ENCODE measurements around the gene MAP3K5.
"Not testable (repeated sequence)": the region's sequence is repeated elsewhere in the genome, so short reads cannot be mapped to it uniquely, and the experiment has no call there.

The MAP3K5 gene

DNA sequence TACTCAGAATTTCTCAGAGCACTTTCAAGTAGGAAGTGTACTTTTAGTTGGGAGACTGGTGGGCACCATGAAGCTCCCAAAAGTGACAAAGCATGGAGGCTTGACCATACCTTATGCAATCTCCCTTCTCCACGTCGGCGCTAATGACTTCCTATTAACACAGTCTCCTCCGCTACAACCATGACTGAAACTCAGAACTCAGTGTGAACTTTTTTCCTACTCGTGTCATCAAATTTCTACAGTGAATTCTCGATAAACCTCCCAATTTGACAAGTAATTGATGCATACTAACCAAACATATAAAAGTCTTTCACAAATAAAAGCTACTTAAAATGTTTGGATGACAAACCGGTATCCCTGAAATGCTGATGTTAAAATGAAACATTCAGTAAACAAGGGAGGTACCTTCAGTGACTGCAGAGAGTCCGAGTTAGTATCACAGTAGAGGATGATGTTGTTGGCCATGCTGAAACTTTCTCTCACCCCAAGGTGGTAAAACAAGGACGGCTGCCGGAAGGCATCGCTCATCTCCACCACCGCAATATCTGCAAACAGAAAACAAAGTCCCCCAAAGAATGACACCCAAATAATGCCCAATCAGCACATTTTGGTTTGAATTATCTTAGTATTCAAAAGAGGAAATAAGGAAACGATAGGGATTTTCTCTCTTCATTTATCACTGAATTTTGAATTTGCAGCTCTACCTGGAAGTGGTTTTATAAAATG lies 72.1 kb downstream of the MAP3K5 start:
- Histone ChIP-seq H3K9ac (ENCODE audit: low read depth, low read length) (no peak overlapping the region), H3K4me1 (ENCODE audit: insufficient read depth, low read length) (peaks cover 13% of the 10 kb centered on the region), H3K9me3 (ENCODE audit: control insufficient read depth, insufficient read depth, low read length) (no peaks in the 10 kb centered on the region), H3K36me3 (ENCODE audit: insufficient read depth, low read length) (no peaks in the 10 kb centered on the region)

DNA sequence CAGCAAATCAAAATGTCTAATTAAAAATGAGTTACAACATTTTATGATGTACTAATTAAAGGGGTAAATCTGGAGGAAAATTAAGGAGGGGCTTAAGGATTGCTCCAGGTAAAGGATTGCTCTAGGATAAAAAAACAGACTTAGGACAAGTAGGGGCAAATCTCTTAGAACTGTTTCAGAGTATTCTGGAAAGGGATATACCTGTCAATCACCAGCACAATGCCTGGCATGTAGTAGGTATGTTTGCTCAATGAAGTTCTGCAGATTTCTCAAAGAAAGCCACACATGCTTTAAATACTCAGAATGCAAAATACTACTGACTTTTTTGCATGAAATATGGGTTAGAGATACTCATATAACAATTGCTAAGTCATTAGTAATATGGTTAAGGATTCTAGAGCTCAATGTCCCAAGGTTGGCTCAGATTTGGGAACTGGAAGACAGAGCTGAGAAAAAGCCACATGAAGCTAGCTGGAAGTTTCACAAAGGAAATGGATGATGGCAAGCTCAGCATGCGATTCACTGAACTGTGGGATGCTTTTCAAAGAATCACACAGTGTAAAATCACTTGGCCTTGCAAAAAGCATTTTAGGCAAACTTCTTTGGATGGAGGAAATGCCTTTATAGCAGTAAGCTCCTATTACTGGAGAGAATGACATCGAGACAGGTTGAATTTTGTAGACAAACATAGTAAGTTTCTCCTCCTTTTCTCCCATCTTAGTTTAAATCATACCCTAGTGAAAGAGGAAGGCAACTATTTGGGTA lies 72.8 kb downstream of the MAP3K5 start:
- no peak overlapping the region for H3K9ac ChIP-seq (ENCODE audit: low read depth, low read length)
- no peaks in the 10 kb centered on the region for H3K9me3 ChIP-seq (ENCODE audit: control insufficient read depth, insufficient read depth, low read length)
- peaks cover 13% of the 10 kb centered on the region for H3K4me1 ChIP-seq (ENCODE audit: insufficient read depth, low read length)
- no peaks in the 10 kb centered on the region for H3K36me3 ChIP-seq (ENCODE audit: insufficient read depth, low read length)

DNA sequence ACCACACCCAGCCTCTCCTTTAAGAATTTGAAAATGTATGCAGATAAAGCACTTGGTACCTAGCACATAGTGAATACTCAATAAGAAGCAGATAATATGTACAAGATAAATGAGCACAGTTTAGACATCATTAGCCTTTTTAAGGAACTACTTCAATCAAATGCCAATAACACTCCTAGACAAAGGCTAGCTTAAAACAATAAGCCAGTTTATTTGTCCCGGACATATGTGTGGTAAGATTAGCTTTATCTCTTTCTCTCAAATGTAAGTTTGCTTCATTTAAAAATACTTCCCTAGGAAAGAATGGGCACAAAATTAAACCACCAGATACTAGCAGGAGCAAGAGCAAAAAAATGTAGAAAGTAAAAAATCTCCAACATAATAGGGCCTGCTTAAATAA lies 73.8 kb downstream of the MAP3K5 start:
- H3K4me1 ChIP-seq (ENCODE audit: insufficient read depth, low read length) = peaks cover 13% of the 10 kb centered on the region
- no peaks in the 10 kb centered on the region for H3K36me3 ChIP-seq (ENCODE audit: insufficient read depth, low read length)
- no peaks in the 10 kb centered on the region for H3K9me3 ChIP-seq (ENCODE audit: control insufficient read depth, insufficient read depth, low read length)
- no peak overlapping the region for H3K9ac ChIP-seq (ENCODE audit: low read depth, low read length)

DNA sequence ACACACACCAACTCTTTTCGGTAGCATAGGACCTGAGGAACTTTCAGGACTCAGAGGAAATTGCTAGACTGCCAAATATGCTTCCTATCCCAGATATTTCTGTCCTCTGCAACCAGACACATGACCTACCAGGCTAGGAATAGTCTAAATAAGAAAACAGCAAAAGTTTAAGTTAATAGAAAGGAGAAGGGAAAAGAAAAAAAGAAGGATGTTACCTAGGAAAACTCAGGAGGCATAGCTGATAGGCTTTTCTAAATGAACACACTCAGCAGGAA lies 74.6 kb downstream of the MAP3K5 start:
- Histone ChIP-seq H3K4me1 (ENCODE audit: insufficient read depth, low read length) (peaks cover 13% of the 10 kb centered on the region), H3K9me3 (ENCODE audit: control insufficient read depth, insufficient read depth, low read length) (no peaks in the 10 kb centered on the region), H3K9ac (ENCODE audit: low read depth, low read length) (no peak overlapping the region)

DNA sequence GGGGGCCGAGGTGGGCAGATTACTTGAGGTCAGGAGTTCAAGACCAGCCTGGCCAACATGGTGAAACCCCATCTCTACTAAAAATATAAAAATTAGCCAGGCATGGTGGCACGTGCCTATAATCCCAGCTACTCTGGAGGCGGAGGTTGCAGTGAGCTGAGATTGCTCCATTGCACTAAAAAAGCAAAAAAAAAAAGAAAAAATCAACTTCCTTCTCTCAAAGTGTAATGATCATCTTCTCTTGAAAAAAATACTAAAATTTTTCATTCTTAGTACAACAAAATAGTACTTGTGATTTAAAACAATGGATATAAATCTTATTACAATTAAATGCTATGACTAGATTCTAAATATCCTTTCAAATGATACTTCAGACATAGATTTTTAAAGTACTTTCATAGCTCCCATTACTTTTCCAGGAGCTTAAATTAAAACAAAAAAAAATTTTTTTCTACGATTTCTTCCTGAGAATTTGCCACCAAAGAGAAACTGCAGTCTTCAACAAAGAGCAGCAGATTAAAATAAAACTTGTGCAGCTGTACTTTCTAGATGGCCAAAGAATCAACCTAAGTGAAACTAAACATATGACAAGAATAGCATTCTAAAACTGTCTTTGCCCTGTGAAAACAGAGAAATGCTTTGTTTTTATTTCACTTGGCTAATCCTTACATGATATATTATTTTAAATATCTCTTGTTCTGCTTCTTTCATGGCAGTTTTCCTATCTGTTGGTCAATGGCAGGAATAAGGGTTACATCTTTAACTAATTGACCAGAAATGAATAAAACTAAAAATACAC lies 75.2 kb downstream of the MAP3K5 start:
- H3K36me3 ChIP-seq (ENCODE audit: insufficient read depth, low read length) = no peaks in the 10 kb centered on the region
- peaks cover 13% of the 10 kb centered on the region for H3K4me1 ChIP-seq (ENCODE audit: insufficient read depth, low read length)
- no peaks in the 10 kb centered on the region for H3K9me3 ChIP-seq (ENCODE audit: control insufficient read depth, insufficient read depth, low read length)
- no peak overlapping the region for H3K9ac ChIP-seq (ENCODE audit: low read depth, low read length)

More for the DNA sequence above, 74.6 kb downstream of the MAP3K5 start:
- no peaks in the 10 kb centered on the region for H3K36me3 ChIP-seq (ENCODE audit: insufficient read depth, low read length)

DNA sequence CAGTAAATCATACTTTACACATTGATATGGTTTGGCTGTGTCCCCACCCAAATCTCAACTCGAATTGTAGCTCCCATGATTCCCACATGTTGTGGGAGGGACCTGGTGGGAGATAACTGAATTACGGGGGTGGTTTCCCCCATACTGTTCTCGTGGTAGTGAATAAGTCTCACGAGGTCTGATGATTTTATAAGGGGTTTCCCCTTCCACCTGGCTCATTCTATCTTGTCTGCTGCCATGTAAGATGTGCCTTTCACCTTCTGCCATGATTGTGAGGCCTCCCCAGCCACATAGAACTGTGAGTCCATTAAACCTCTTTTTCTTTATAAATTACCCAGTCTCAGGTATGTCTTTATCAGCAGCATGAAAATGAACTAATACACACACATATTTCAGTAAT lies 79.6 kb downstream of the MAP3K5 start:
- H3K9ac ChIP-seq (ENCODE audit: low read depth, low read length); H3K9me3 ChIP-seq (ENCODE audit: control insufficient read depth, insufficient read depth, low read length); H3K4me1 ChIP-seq (ENCODE audit: insufficient read depth, low read length); H3K36me3 ChIP-seq (ENCODE audit: insufficient read depth, low read length): not testable (repeated sequence)

DNA sequence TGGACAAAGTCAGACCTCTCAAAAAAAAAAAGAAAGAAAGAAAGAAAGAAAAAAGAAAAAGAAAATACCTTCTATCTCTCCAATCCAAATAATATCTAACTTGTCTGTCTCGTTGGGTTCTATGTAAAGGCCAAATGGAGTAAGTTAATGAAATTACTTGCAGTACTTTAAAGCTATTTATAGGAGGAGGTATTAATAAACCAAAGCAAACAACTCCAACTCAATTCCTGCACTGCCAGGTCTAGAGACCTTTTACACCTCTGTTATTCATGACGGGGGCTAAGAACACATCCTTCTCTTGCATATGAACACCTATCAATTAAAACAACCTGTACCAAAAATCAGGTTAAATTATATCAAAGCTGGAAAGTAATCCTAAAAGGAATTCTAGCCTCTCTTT lies 80.6 kb downstream of the MAP3K5 start:
- Histone ChIP-seq H3K4me1 (ENCODE audit: insufficient read depth, low read length) (no peaks in the 10 kb centered on the region), H3K36me3 (ENCODE audit: insufficient read depth, low read length) (no peaks in the 10 kb centered on the region), H3K9ac (ENCODE audit: low read depth, low read length) (no peak overlapping the region), H3K9me3 (ENCODE audit: control insufficient read depth, insufficient read depth, low read length) (no peaks in the 10 kb centered on the region)

DNA sequence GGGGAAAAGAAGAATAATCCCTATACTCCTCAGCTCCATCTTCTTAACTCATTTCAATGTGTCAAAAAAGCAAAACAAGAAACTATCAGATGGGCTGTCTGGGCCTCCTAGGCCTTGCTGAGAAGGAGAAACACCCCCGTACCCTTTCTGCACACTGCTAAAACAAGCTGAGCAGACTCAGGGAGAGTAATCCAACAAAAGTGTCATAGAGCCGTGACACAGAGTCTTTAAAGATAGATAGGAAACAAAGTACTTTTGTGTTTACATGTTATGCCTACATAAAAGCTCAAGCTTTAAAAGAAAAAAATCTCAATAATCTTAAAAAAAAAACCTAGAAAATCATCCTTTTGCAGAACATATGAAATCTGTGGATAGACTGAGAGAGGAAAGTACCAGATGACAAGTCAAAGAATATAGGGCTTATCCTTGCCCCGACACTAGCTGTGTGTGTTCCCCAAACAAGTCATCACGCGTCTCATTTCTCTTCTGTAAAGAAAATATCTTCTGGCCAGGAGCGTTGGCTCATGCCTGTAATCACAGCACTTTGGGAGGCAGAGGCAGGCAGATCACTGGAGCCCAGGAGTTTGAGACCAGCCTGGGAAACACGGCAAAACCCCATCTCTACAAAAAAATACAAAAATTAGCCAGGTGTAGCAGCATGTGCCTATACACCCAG lies 81.3 kb downstream of the MAP3K5 start:
- Histone ChIP-seq H3K9ac (ENCODE audit: low read depth, low read length) (no peak overlapping the region), H3K4me1 (ENCODE audit: insufficient read depth, low read length) (no peaks in the 10 kb centered on the region), H3K9me3 (ENCODE audit: control insufficient read depth, insufficient read depth, low read length) (no peaks in the 10 kb centered on the region), H3K36me3 (ENCODE audit: insufficient read depth, low read length) (no peaks in the 10 kb centered on the region)

DNA sequence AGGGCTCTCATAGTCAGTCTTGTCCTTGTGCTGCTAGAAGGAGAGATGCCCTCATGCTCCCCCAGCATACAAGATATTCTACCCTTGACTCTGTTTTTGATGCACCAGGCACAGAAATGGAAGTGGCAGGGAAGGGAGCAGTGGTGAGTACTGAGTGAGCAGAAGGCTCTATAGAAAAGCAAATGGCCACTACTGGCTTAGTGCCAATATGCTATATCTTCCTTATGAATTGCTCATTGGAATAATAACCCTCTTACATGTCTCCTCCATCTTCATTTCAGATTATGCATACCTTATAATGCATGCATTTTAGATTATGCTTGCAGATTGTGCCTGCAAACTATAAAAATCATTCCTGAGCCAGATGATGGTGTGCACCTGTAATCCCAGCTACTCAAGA lies 82.8 kb downstream of the MAP3K5 start:
- Histone ChIP-seq H3K36me3 (ENCODE audit: insufficient read depth, low read length) (no peaks in the 10 kb centered on the region), H3K9me3 (ENCODE audit: control insufficient read depth, insufficient read depth, low read length) (no peaks in the 10 kb centered on the region), H3K9ac (ENCODE audit: low read depth, low read length) (no peak overlapping the region), H3K4me1 (ENCODE audit: insufficient read depth, low read length) (no peaks in the 10 kb centered on the region)

DNA sequence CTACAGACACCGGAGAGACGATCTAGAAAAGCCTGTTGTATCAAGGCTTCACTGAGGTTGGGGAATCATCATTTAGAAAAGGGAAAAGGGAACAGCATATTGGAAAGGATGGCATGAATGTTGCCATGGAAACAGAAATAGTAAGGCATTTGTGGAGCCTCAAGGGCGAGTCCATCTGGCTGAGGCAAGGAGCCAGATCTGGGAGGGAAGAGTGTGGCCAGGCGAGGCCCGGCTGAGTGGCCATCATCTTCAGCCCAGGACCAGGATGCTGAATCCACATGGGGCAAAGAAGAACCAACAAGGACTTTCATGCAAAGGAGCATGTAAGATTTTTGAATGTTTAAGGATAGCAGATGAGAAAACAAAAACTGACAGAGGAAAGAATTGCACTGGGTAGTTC lies 85.8 kb downstream of the MAP3K5 start:
- H3K36me3 ChIP-seq (ENCODE audit: insufficient read depth, low read length) = no peaks in the 10 kb centered on the region
- no peaks in the 10 kb centered on the region for H3K4me1 ChIP-seq (ENCODE audit: insufficient read depth, low read length)
- no peaks in the 10 kb centered on the region for H3K9me3 ChIP-seq (ENCODE audit: control insufficient read depth, insufficient read depth, low read length)
- H3K9ac ChIP-seq (ENCODE audit: low read depth, low read length) = no peak overlapping the region

DNA sequence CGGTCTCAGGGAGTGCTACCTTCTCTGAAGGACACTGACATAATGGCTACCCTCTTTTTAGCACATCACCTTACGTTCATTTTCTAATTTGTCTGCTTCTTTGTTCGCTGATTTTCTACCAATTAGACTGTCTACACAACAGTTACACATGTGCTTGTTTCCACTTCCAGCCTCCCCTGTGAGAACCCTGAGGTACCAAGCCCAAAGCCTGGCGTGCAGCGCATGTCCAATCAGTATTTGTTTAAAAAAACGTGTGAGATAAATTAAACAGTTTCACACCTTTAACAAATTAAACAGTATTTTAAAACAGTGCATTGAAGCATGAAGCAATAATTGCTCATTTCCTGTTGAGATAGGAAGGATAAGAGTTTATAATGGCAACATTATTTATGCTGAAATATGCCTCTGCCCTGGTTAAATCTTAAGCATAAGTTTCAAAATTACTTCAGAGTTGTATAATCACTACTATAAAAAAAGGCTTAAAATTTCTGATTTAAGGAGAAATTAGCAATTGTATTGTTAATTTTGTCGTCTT lies 88.9 kb downstream of the MAP3K5 start:
- Histone ChIP-seq H3K9me3 (ENCODE audit: control insufficient read depth, insufficient read depth, low read length) (no peaks in the 10 kb centered on the region), H3K36me3 (ENCODE audit: insufficient read depth, low read length) (no peaks in the 10 kb centered on the region), H3K9ac (ENCODE audit: low read depth, low read length) (no peak overlapping the region), H3K4me1 (ENCODE audit: insufficient read depth, low read length) (no peaks in the 10 kb centered on the region)

DNA sequence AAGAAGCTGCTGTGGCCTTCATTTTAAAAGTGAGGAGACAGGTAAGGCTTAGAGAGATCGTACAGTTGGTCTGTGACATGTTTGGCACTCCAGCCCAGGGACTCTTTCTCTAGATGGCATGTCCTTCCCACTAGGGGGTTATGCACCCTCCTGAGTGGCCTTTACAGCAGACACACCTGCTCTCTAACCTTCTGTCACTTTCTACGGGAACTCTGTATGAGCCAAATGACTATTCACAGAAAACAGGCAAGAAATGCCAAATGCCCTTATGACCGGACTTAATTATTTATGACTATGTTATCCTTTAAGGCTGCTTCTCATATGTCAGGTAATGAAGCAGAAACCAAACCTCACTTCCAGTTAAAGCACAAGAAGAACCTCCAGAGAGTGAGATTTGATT lies 91.2 kb downstream of the MAP3K5 start:
- Histone ChIP-seq H3K36me3 (ENCODE audit: insufficient read depth, low read length) (no peaks in the 10 kb centered on the region), H3K9ac (ENCODE audit: low read depth, low read length) (no peak overlapping the region), H3K9me3 (ENCODE audit: control insufficient read depth, insufficient read depth, low read length) (no peaks in the 10 kb centered on the region), H3K4me1 (ENCODE audit: insufficient read depth, low read length) (no peaks in the 10 kb centered on the region)

DNA sequence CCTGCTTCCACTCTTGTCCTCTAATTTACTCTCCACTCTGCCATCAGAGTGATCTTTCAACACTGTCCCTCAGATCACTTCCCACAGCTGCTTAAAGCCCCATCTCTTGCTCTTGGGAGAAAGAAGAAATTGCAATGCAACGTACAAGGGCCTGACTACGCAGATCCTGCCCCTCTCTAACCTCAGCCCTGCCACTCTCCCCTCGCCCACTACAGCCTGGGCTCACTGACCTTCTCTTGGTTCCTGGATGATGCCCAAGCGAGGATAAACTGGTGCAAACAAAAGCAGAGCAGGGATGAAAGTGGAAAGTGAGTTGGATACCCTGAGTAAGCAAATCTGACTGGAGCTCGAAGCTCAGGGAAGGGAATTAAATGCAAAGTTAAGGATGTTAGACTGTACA lies 92.9 kb downstream of the MAP3K5 start:
- Histone ChIP-seq H3K36me3 (ENCODE audit: insufficient read depth, low read length) (no peaks in the 10 kb centered on the region), H3K4me1 (ENCODE audit: insufficient read depth, low read length) (no peaks in the 10 kb centered on the region), H3K9ac (ENCODE audit: low read depth, low read length) (no peak overlapping the region), H3K9me3 (ENCODE audit: control insufficient read depth, insufficient read depth, low read length) (no peaks in the 10 kb centered on the region)

DNA sequence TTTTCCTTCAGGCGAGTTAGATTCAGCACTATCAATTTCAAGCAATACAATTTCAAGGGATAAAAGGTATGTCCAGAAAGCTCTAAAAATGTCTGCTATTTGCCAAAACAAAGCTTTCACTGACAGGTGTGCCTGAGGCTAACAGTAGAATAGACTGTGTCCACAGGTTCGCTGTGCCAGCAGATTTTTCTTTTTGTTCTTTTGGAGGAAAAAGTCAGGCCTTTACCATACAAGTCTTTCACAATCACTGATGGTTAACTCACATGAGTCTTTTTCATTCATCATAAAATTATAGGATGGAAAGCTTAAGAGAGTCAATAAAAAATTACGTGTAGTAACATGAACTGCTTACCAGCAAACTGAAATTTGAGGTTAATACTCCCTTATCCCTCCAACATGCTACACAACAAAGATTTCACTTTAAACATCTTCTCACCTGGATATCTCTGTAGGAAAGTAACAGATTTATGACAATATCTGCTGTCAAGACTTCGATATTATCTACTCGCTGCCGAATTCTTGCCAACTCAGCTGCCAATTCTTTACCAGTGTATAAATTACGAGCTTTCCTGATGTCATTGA lies 95.4 kb downstream of the MAP3K5 start:
- Histone ChIP-seq H3K9me3 (ENCODE audit: control insufficient read depth, insufficient read depth, low read length) (no peaks in the 10 kb centered on the region), H3K36me3 (ENCODE audit: insufficient read depth, low read length) (no peaks in the 10 kb centered on the region), H3K4me1 (ENCODE audit: insufficient read depth, low read length) (no peaks in the 10 kb centered on the region), H3K9ac (ENCODE audit: low read depth, low read length) (no peak overlapping the region)
